GM12892 (cell line): ENCODE measurements around the gene CPED1.

ENCODE experiments used
- POLR2A ChIP-seq: IDR thresholded peaks from 2 replicates; pipeline ENCODE4 v1.6.1; 2011; ENCODE audit warnings: low read depth, low read length, control low read depth
- POLR2AphosphoS5 ChIP-seq: IDR thresholded peaks from 2 replicates; pipeline ENCODE4 v1.6.1; 2011; ENCODE audit warnings: low read depth, low read length, control low read depth

GRCh38 chr7:120990468-120991118 lies 2.1 kb downstream of the CPED1 start:
- TF ChIP-seq POLR2A (no peak), POLR2AphosphoS5 (no peak)
